Kidney (tissue), 14 donors: Measurements from ENCODE around the gene EIF4G3. TPM values are rescaled to one million over a fixed set of nuclear protein-coding genes. Genes with fewer than 3 reads are reported as not detected.

Source experiments
- DNase-seq, 5 donors: peaks; one replicate each; pipeline ENCODE4 v3.0.0-alpha.2; 2013 to 2020
- FAIRE-seq: peaks from 2 replicates; lab custom pipeline; 2012; peaks lifted over from hg19 to GRCh38; lab: Jason Lieb, UNC
- H3K27ac ChIP-seq, 2 donors: one replicate each; pipeline ENCODE4 v1.7.0; 2013; ENCODE audit warnings: low read depth in 2 of 2, low read length in 2 of 2, inconsistent platforms in 1 of 2
- H3K27me3 ChIP-seq: one replicate; pipeline ENCODE4 v1.7.1; 2013; ENCODE audit warnings: low read length, inconsistent platforms; ENCODE audit not compliant: control insufficient read depth, insufficient read depth
- H3K36me3 ChIP-seq, 3 donors: one replicate each; pipeline versions ENCODE4 v1.7.0 to v1.7.1; 2013; ENCODE audit warnings: low read length in 3 of 3, control low read depth in 1 of 3, inconsistent platforms in 1 of 3; ENCODE audit not compliant: insufficient read depth in 3 of 3, control insufficient read depth in 2 of 3
- H3K4me1 ChIP-seq, 3 donors: one replicate each; pipeline versions ENCODE4 v1.7.0 to v1.7.1; 2013; ENCODE audit warnings: low read length in 3 of 3, inconsistent platforms in 1 of 3, low read depth in 1 of 3; ENCODE audit not compliant: control insufficient read depth in 2 of 3, insufficient read depth in 2 of 3
- H3K4me3 ChIP-seq, 3 donors: one replicate each; pipeline versions ENCODE4 v1.7.0 to v1.8.1; 2013; ENCODE audit warnings: low read length in 3 of 3, control low read depth in 1 of 3, inconsistent platforms in 1 of 3
- H3K9ac ChIP-seq, 3 donors: one replicate each; pipeline versions ENCODE4 v1.7.0 to v1.7.1; 2013; ENCODE audit warnings: low read length in 3 of 3, control low read depth in 1 of 3, inconsistent platforms in 1 of 3
- H3K9me3 ChIP-seq, 3 donors: one replicate each; pipeline versions ENCODE4 v1.7.0 to v1.7.1; 2013; ENCODE audit warnings: low read length in 3 of 3, control low read depth in 1 of 3, inconsistent platforms in 1 of 3; ENCODE audit not compliant: control insufficient read depth in 2 of 3, insufficient read depth in 1 of 3
- CTCF ChIP-seq: IDR thresholded peaks from 3 replicates; pipeline ENCODE4 v1.5.1; 2012; ENCODE audit warnings: mild to moderate bottlenecking, moderate library complexity, borderline replicate concordance; ENCODE audit not compliant: insufficient read depth; ENCODE audit errors: extremely low read depth
- intact Hi-C: fragments of 100-400 bp; cut with DNase I; formaldehyde crosslinking; loops from one replicate; pipeline ENCODE4 v1.11.1; 2022
- polyA plus RNA-seq: library from polyadenylated mRNA; stranded (reverse); fragments of 350-450 nt; fragmentation: Illumina TruSeq; extraction: RNeasy Lipid Tissue Mini Kit (QIAGEN cat#74804); gene quantifications from one replicate; pipeline ENCODE4 v1.2.3, GENCODE V29; 2014; ENCODE audit warnings: low read depth, low replicate concordance; ENCODE audit not compliant: insufficient read depth
- total RNA-seq: library from RNA; stranded (reverse); fragmentation: NEBNext Ultra II Directional; extraction: Animal tissue kit (Norgen Biotek cat#: 25700); gene quantifications from one replicate; pipeline ENCODE4 v1.2.1, GENCODE V29; 2021
- donor health status: control.
- donor health status: control.
- donor health status: control.
- donor health status: control.
- donor health status: control.
- donor health status: DM: yes; HTN: yes; CAD: no.
- donor health status: Normal renal cell carcinoma (clear cell type).

The EIF4G3 gene
- total and polyA plus RNA-seq, 2 donors from 2014 or later = 14.8 to 61.6 TPM

- H3K27me3 ChIP-seq = no peaks in the 10 kb centered on the region
- peaks cover 0 to 4% (median 0%) of the 10 kb centered on the region in 3 donors for H3K36me3 ChIP-seq
- H3K9me3 ChIP-seq = no peaks in the 10 kb centered on the region
- FAIRE-seq (no peak), DNase-seq (no peak)
- no peaks in the 10 kb centered on the region for H3K4me1 ChIP-seq
- no peak overlapping the region for H3K27ac ChIP-seq
- H3K4me3 ChIP-seq = no peak overlapping the region
- no peak for TF ChIP-seq CTCF
- no peak overlapping the region for H3K9ac ChIP-seq
- intact Hi-C loops = no loop called here
These were observed 244.7 kb downstream of the EIF4G3 start for GRCh38 chr1:20931930-20932436.

GRCh38 chr1:20930427-20930826, 246.3 kb downstream of the EIF4G3 start:
- no peaks in the 10 kb centered on the region for H3K27me3 ChIP-seq
- H3K4me1 ChIP-seq = no peaks in the 10 kb centered on the region
- no peak for TF ChIP-seq CTCF
- FAIRE-seq (no peak), DNase-seq (no peak)
- no peak overlapping the region for H3K27ac ChIP-seq
- intact Hi-C loops = no loop called here
- no peak overlapping the region for H3K9ac ChIP-seq
- no peak overlapping the region for H3K4me3 ChIP-seq
- H3K9me3 ChIP-seq = no peaks in the 10 kb centered on the region
- peaks cover 0 to 4% (median 0%) of the 10 kb centered on the region in 3 donors for H3K36me3 ChIP-seq

GRCh38 chr1:20928146-20928545, 248.6 kb downstream of the EIF4G3 start:
- H3K36me3 ChIP-seq = peaks cover 0 to 4% (median 0%) of the 10 kb centered on the region in 3 donors
- no peak for FAIRE-seq
- intact Hi-C loops = no loop called here
- H3K9me3 ChIP-seq = no peaks in the 10 kb centered on the region
- no peak overlapping the region for H3K4me3 ChIP-seq
- no peak overlapping the region for H3K27ac ChIP-seq
- H3K9ac ChIP-seq = no peak overlapping the region
- no peak for DNase-seq
- H3K27me3 ChIP-seq = no peaks in the 10 kb centered on the region
- H3K4me1 ChIP-seq = no peaks in the 10 kb centered on the region
- TF ChIP-seq CTCF = no peak

GRCh38 chr1:20921285-20921684, 255.4 kb downstream of the EIF4G3 start:
- Histone ChIP-seq H3K4me3 (no peak overlapping the region), H3K9me3 (no peaks in the 10 kb centered on the region), H3K4me1 (no peaks in the 10 kb centered on the region), H3K9ac (no peak overlapping the region), H3K27me3 (no peaks in the 10 kb centered on the region), H3K27ac (no peak overlapping the region), H3K36me3 (no peaks in the 10 kb centered on the region)
- TF ChIP-seq CTCF = no peak
- intact Hi-C loops = no loop called here
- FAIRE-seq (no peak), DNase-seq (no peak)
